Measurements from ENCODE around the gene CCDC171. TPM values are rescaled to one million over a fixed set of nuclear protein-coding genes. Genes with fewer than 3 reads are reported as not detected.

The CCDC171 gene
- total and polyA plus RNA-seq, 2 of the 13 experiments (the other 11 are each of a cell fraction or from before 2014, with no cell fraction given) = 0.95 to 2.5 TPM

- TF ChIP-seq TERF1 (CRISPR knock-in tag; IDR thresholded peaks at IDR 0.05) = no peak
- TF ChIP-seq KDM6A (CRISPR knock-in tag; IDR thresholded peaks at IDR 0.05; ENCODE audit: low read depth) = no peak
- no peak for TF ChIP-seq ZNF382 (CRISPR knock-in tag; IDR thresholded peaks at IDR 0.05; ENCODE audit: borderline replicate concordance)
- TF ChIP-seq PHF5A (CRISPR knock-in tag; IDR thresholded peaks at IDR 0.05; ENCODE audit: low read depth, unreplicated experiment) = no peak
- no peak for TF ChIP-seq NR2C2 (CRISPR knock-in tag; IDR thresholded peaks at IDR 0.05; ENCODE audit: borderline replicate concordance)
- no peak for TF ChIP-seq PATZ1 (CRISPR knock-in tag; IDR thresholded peaks at IDR 0.05)
- TF ChIP-seq SMARCC2 (IDR thresholded peaks at IDR 0.05) = no peak
- TF ChIP-seq ZNF274 (CRISPR knock-in tag; IDR thresholded peaks at IDR 0.05) = no peak
- no peak for TF ChIP-seq ZNF264 (CRISPR knock-in tag; IDR thresholded peaks at IDR 0.05)
Measured at GRCh38 chr9:15959663-15960062, 406.8 kb downstream of the CCDC171 start (continued).

- Histone ChIP-seq H3K4me3 (replicated peaks in 1 of 3; ENCODE audit: insufficient read depth in 1 of 3, low read depth in 2 of 3, low read length in 3 of 3) (no peak overlapping the region), H4K20me1 (ENCODE audit: insufficient read depth, low read length) (no peaks in the 10 kb centered on the region), H3K4me2 (ENCODE audit: low read depth, low read length) (no peak overlapping the region), H3K9ac (ENCODE audit: insufficient read depth, low read depth, low read length) (no peak overlapping the region), H3K79me2 (ENCODE audit: insufficient read depth, low read length) (no peaks in the 10 kb centered on the region), H3K27ac (ENCODE audit: extremely low read length, insufficient read depth, low read length) (no peak overlapping the region), H2AFZ (ENCODE audit: low read length) (no peak overlapping the region), H3K4me1 (ENCODE audit: insufficient read depth, low read length) (no peaks in the 10 kb centered on the region), H3K27me3 (ENCODE audit: control insufficient read depth in 1 of 2, insufficient read depth in 2 of 2, low read length in 2 of 2) (no peaks in the 10 kb centered on the region), H3K36me3 (replicated peaks in 1 of 2; ENCODE audit: control insufficient read depth in 1 of 2, insufficient read depth in 2 of 2, low read length in 2 of 2) (no peaks in the 10 kb centered on the region), H3K9me3 (ENCODE audit: low read length) (no peaks in the 10 kb centered on the region)
- ATAC-seq (no peak), DNase-seq (ENCODE audit: low spot score) (no peak), FAIRE-seq (no peak)
- ChIA-PET POLR2A (no interaction called here), CTCF (ENCODE audit: low intra/inter-chr PET ratio, low total read pairs) (no interaction called here)
- in situ Hi-C loops (cut with HindIII; ENCODE audit: extremely low pct_ligation_motif_present, low pct_unique_long_range_greater_than_20kb) (no loop called here), intact Hi-C loops (cut with micrococcal nuclease; ENCODE audit: unreplicated experiment) (no loop called here)
- 22% methylated on average over 3 of the region's 3 CpGs for WGBS (ENCODE audit: low lambda C conversion rate)
- no TSS peak for BruUV-seq (replicated peaks)
- TF ChIP-seq ZNF619 (CRISPR knock-in tag; IDR thresholded peaks at IDR 0.05) (no peak), SP2 (CRISPR knock-in tag; IDR thresholded peaks at IDR 0.05) (no peak), GPBP1L1 (CRISPR knock-in tag; IDR thresholded peaks at IDR 0.05) (no peak), RFXANK (CRISPR knock-in tag; IDR thresholded peaks at IDR 0.05) (no peak), ZNF776 (CRISPR knock-in tag; IDR thresholded peaks at IDR 0.05) (no peak), MED13 (CRISPR knock-in tag; IDR thresholded peaks at IDR 0.05) (no peak), FOXJ3 (CRISPR knock-in tag; IDR thresholded peaks at IDR 0.05; ENCODE audit: borderline replicate concordance) (no peak), HINFP (CRISPR knock-in tag; IDR thresholded peaks at IDR 0.05; ENCODE audit: low read depth) (no peak), GATAD2A (CRISPR knock-in tag; IDR thresholded peaks at IDR 0.05) (no peak), SRY (CRISPR knock-in tag; IDR thresholded peaks at IDR 0.05) (no peak), POLR2A (IDR thresholded peaks at IDR 0.05; ENCODE audit: insufficient read depth in 1 of 2, low read depth in 2 of 2, low read length in 2 of 2) (no peak)
Measured at GRCh38 chr9:15961217-15961616, 408.4 kb downstream of the CCDC171 start.

All from HepG2 (cell line).